HepG2 (cell line): Measurements from ENCODE around the gene EHBP1. TPM values are rescaled to one million over a fixed set of nuclear protein-coding genes. Genes with fewer than 3 reads are reported as not detected.

Experiments
- ASH2L ChIP-seq: fragments of 300-600, 200-600 bp; sonication (generic); IDR thresholded peaks from 2 replicates; pipeline ENCODE4 v1.7.0; 2017; ENCODE audit warnings: low read depth, mild to moderate bottlenecking, moderate library complexity, mixed read lengths, low read length; ENCODE audit not compliant: insufficient read length
- BCL6 ChIP-seq: IDR thresholded peaks from 2 replicates; pipeline ENCODE4 v1.6.1; 2016; ENCODE audit warnings: missing genetic modification reagents, missing compliant biosample characterization
- ELF1 ChIP-seq: sonication (generic); formaldehyde crosslinking; IDR thresholded peaks from 2 replicates; pipeline ENCODE4 v1.4.0; 2020; ENCODE audit warnings: missing genetic modification reagents
- ETV6 ChIP-seq: sonication (generic); formaldehyde crosslinking; conservative IDR thresholded peaks from 2 replicates; pipeline ENCODE4 v1.4.0; 2020; ENCODE audit warnings: missing genetic modification reagents
- HOXA3 ChIP-seq: sonication (generic); formaldehyde crosslinking; IDR thresholded peaks from 2 replicates; pipeline ENCODE4 v1.5.0; 2020; ENCODE audit warnings: missing genetic modification reagents
- KDM5A ChIP-seq: fragments of 200-600 bp; sonication (generic); IDR thresholded peaks from 2 replicates; pipeline ENCODE4 v1.7.0; 2018; ENCODE audit warnings: antibody characterized with exemption, mild to moderate bottlenecking, low read length, borderline replicate concordance
- POLR2AphosphoS5 ChIP-seq: IDR thresholded peaks from 2 replicates; pipeline ENCODE4 v1.6.1; 2012; ENCODE audit warnings: low read depth, low read length
- POLR2G ChIP-seq: fragments of 200-400 bp; formaldehyde crosslinking; IDR thresholded peaks from 2 replicates; pipeline ENCODE4 v1.6.1; 2018; ENCODE audit warnings: mild to moderate bottlenecking, low read depth, low read length, moderate library complexity
- RBM22 ChIP-seq: fragments of 200-400 bp; formaldehyde crosslinking; optimal IDR thresholded peaks from 2 replicates; pipeline ENCODE3; 2017; ENCODE audit warnings: mild to moderate bottlenecking, low read length, moderate library complexity
- SAP130 ChIP-seq: IDR thresholded peaks from 2 replicates; pipeline ENCODE4 v1.6.1; 2016; ENCODE audit warnings: low read depth
- SIN3A ChIP-seq: IDR thresholded peaks from 2 replicates; pipeline ENCODE4 v1.6.1; 2011; ENCODE audit warnings: low read depth, mild to moderate bottlenecking, control low read depth, low read length, borderline replicate concordance
- SOX6 ChIP-seq, 2 experiments: fragments of 450-650 bp in 1 of 2; sonication (generic) in 1 of 2; formaldehyde crosslinking in 1 of 2; IDR thresholded peaks; 2 replicates each; pipeline versions ENCODE4 v1.4.0 to v1.6.1; 2017 to 2020; ENCODE audit warnings: antibody characterized with exemption in 1 of 2, mild to moderate bottlenecking in 1 of 2, missing genetic modification reagents in 1 of 2
- ZBTB7B ChIP-seq: sonication (generic); formaldehyde crosslinking; IDR thresholded peaks from 2 replicates; pipeline ENCODE4 v1.4.0; 2020; ENCODE audit warnings: missing genetic modification reagents
- ZC3H4 ChIP-seq: sonication (generic); formaldehyde crosslinking; IDR thresholded peaks from 2 replicates; pipeline ENCODE4 v1.4.0; 2020; ENCODE audit warnings: missing genetic modification reagents, borderline replicate concordance
- ZFP90 ChIP-seq: sonication (generic); formaldehyde crosslinking; IDR thresholded peaks from 2 replicates; pipeline ENCODE4 v1.8.0; 2022; ENCODE audit warnings: missing genetic modification reagents, mild to moderate bottlenecking, inconsistent platforms, borderline replicate concordance
- ZNF263 ChIP-seq: sonication (generic); formaldehyde crosslinking; IDR thresholded peaks from 2 replicates; pipeline ENCODE4 v1.4.0; 2020; ENCODE audit warnings: missing genetic modification reagents
- ZNF317 ChIP-seq: sonication (generic); formaldehyde crosslinking; IDR thresholded peaks from 2 replicates; pipeline ENCODE4 v1.5.0; 2020; ENCODE audit warnings: mild to moderate bottlenecking, missing genetic modification reagents
- ZNF501 ChIP-seq: sonication (generic); formaldehyde crosslinking; IDR thresholded peaks from 2 replicates; pipeline ENCODE4 v1.5.1; 2020; ENCODE audit warnings: mild to moderate bottlenecking, moderate library complexity, missing genetic modification reagents
- ZNF605 ChIP-seq: sonication (generic); formaldehyde crosslinking; IDR thresholded peaks from 2 replicates; pipeline ENCODE4 v1.8.0; 2022; ENCODE audit warnings: mild to moderate bottlenecking, missing genetic modification reagents
- ZNF768 ChIP-seq: sonication (generic); formaldehyde crosslinking; IDR thresholded peaks from 2 replicates; pipeline ENCODE4 v1.4.0; 2020; ENCODE audit warnings: missing genetic modification reagents
- ZSCAN30 ChIP-seq: sonication (generic); formaldehyde crosslinking; IDR thresholded peaks from 2 replicates; pipeline ENCODE4 v1.5.0; 2020; ENCODE audit warnings: mild to moderate bottlenecking, missing genetic modification reagents
- polyA plus RNA-seq, 8 experiments: library from polyadenylated mRNA; depleted of rRNA in 3 of 8; stranded (reverse) in 7 of 8; unstranded in 1 of 8; fragments of >200 nt; fragmentation: Illumina TruSeq in 4 of 8; extraction: Trizol in 4 of 8; gene quantifications; 2 replicates each; pipeline versions ENCODE4 v1.2.1 to v1.2.3, GENCODE V29; 2011 to 2016; ENCODE audit warnings: low read depth in 4 of 8, missing spikeins in 1 of 8, mixed read lengths in 1 of 8; ENCODE audit not compliant: insufficient read depth in 1 of 8
- total RNA-seq, 5 experiments: library from RNA; depleted of rRNA; stranded (reverse); fragments of >200 nt; fragmentation: Illumina TruSeq; extraction: Trizol; gene quantifications; 2 replicates each; pipeline ENCODE4 v1.2.3, GENCODE V29; 2016; ENCODE audit warnings: low read depth in 1 of 5
- TF ChIP-seq, protein P1 (sequence below): sonication (generic); formaldehyde crosslinking; IDR thresholded peaks from 2 replicates; pipeline ENCODE4 v1.8.0; 2022; ENCODE audit warnings: mild to moderate bottlenecking, missing genetic modification reagents, moderate library complexity
- TF ChIP-seq, protein P2 (sequence below): sonication (generic); formaldehyde crosslinking; IDR thresholded peaks from 2 replicates; pipeline ENCODE4 v1.4.0; 2020; ENCODE audit warnings: missing genetic modification reagents, borderline replicate concordance
- TF ChIP-seq, protein P3 (sequence below): sonication (generic); formaldehyde crosslinking; IDR thresholded peaks from 2 replicates; pipeline ENCODE4 v1.8.1; 2023; ENCODE audit warnings: mild to moderate bottlenecking, missing genetic modification reagents, borderline replicate concordance
- TF ChIP-seq, protein P4 (sequence below): IDR thresholded peaks from 2 replicates; pipeline ENCODE4 v1.6.1; 2018; ENCODE audit warnings: missing genetic modification reagents

The EHBP1 gene
- total and polyA plus RNA-seq, 2 of the 13 experiments (the other 11 are each of a cell fraction or from before 2014, with no cell fraction given), result 93.5 to 146 TPM

DNA sequence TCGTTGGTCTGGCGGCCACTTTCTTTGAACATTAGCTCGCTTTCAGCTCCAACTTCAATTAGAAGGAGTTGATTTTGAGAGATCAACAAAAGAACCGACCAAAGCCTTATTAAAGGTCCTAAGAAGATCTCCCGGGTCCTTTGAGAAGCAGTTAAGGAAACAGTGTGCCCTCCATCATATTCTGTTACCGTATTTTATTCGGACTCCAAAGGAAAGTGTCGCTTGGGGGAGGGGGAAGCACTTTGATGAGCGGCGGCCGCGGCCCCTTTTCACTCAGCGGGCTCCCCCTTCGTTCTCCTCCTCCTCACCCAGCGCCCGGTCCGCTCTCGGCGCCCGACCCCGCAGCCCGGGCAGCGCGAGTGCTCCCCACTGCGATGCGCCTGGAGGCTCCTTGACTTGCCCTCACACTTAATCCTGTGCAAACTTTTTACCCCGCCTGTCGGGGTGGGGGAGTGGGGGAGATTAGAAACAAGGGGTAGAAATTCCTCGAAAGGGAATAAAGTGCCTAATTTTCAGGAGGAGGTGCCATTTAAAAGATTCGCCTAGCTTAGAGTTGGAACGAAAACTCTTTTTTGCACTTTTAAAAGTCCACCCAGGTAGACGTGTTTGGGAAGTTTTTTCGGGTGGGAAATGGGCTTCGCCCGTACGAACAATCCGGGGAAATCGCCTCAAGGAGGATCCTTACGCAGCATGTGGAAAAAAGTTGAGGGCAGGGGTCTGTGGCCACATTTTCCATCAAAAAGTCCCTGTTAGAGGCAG is 343.9 kb downstream of the EHBP1 start (continued):
- TF ChIP-seq, protein P1, sequence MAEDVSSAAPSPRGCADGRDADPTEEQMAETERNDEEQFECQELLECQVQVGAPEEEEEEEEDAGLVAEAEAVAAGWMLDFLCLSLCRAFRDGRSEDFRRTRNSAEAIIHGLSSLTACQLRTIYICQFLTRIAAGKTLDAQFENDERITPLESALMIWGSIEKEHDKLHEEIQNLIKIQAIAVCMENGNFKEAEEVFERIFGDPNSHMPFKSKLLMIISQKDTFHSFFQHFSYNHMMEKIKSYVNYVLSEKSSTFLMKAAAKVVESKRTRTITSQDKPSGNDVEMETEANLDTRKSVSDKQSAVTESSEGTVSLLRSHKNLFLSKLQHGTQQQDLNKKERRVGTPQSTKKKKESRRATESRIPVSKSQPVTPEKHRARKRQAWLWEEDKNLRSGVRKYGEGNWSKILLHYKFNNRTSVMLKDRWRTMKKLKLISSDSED, result no peak
- TF ChIP-seq ZNF768 (CRISPR knock-in tag) (peak; percentile 58; the same call in 1 of the 2 replicates), ELF1 (CRISPR knock-in tag) (0 out of 2 replicates have a peak, but pooled peaks have one; percentile 29), ZBTB7B (CRISPR knock-in tag) (no peak), ZNF263 (CRISPR knock-in tag) (peak; percentile 98), ZNF605 (CRISPR knock-in tag) (peak; percentile 53; the same call in 1 of the 2 replicates), SOX6 (IDR thresholded peaks at IDR 0.05) (no peak), SOX6 (CRISPR knock-in tag; IDR thresholded peaks at IDR 0.05) (0 out of 2 replicates have a peak, but pooled peaks have one; percentile 14), ETV6 (CRISPR knock-in tag) (no peak), HOXA3 (no peak), ZNF317 (CRISPR knock-in tag) (0 out of 2 replicates have a peak, but pooled peaks have one; percentile 7), SAP130 (CRISPR knock-in tag) (peak; percentile 27), ZC3H4 (CRISPR knock-in tag) (peak; percentile 53; the same call in 1 of the 2 replicates), POLR2G (peak; percentile 71), RBM22 (peak; percentile 59), ZFP90 (CRISPR knock-in tag) (no peak), KDM5A (peak; percentile 46; the same call in 1 of the 2 replicates), SIN3A (0 out of 2 replicates have a peak, but pooled peaks have one; percentile 12), POLR2AphosphoS5 (peak; percentile 43; the same call in 1 of the 2 replicates), ZNF501 (peak; percentile 31; the same call in 1 of the 2 replicates), BCL6 (CRISPR knock-in tag) (peak; percentile 81), ZSCAN30 (CRISPR knock-in tag) (peak; percentile 13; the same call in 1 of the 2 replicates), ASH2L (peak; percentile 10)
- TF ChIP-seq, protein P2, sequence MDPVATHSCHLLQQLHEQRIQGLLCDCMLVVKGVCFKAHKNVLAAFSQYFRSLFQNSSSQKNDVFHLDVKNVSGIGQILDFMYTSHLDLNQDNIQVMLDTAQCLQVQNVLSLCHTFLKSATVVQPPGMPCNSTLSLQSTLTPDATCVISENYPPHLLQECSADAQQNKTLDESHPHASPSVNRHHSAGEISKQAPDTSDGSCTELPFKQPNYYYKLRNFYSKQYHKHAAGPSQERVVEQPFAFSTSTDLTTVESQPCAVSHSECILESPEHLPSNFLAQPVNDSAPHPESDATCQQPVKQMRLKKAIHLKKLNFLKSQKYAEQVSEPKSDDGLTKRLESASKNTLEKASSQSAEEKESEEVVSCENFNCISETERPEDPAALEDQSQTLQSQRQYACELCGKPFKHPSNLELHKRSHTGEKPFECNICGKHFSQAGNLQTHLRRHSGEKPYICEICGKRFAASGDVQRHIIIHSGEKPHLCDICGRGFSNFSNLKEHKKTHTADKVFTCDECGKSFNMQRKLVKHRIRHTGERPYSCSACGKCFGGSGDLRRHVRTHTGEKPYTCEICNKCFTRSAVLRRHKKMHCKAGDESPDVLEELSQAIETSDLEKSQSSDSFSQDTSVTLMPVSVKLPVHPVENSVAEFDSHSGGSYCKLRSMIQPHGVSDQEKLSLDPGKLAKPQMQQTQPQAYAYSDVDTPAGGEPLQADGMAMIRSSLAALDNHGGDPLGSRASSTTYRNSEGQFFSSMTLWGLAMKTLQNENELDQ (CRISPR knock-in tag), result no peak
- TF ChIP-seq, protein P3, sequence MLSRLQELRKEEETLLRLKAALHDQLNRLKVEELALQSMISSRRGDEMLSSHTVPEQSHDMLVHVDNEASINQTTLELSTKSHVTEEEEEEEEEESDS (CRISPR knock-in tag), result 0 out of 2 replicates have a peak, but pooled peaks have one; percentile 72
- TF ChIP-seq, protein P4, sequence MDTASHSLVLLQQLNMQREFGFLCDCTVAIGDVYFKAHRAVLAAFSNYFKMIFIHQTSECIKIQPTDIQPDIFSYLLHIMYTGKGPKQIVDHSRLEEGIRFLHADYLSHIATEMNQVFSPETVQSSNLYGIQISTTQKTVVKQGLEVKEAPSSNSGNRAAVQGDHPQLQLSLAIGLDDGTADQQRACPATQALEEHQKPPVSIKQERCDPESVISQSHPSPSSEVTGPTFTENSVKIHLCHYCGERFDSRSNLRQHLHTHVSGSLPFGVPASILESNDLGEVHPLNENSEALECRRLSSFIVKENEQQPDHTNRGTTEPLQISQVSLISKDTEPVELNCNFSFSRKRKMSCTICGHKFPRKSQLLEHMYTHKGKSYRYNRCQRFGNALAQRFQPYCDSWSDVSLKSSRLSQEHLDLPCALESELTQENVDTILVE (CRISPR knock-in tag), result 0 out of 2 replicates have a peak, but pooled peaks have one; percentile 13
